ENCODE data around the gene SCN1B.

The SCN1B gene

DNA sequence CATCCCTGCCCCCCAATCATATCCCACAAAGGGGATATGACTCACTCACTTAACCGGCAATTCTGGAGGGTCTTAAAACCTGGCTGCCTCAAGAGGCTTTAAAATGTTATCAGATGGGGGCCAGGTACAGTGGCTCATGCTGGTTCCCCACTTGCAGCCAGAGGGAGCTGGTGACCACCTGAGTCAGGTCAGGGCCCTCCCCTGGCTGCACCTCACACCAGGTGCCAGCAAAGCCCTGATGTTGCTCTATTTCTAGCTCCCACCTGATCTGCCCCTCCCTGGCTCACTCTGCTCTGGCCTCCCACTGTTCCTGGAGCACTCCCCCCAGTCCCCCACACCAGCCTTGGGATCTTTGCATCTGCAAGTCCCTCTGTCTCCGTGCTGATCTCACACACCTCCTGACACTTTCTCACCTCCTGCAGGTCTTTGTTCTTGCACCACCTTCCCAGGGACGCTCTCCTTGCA, 25.5 kb downstream of the SCN1B start:
- no peak overlapping the region for H3K4me2 ChIP-seq
- no peak overlapping the region for H3K4me3 ChIP-seq (IDR thresholded peaks at IDR 0.05; ENCODE audit: insufficient read depth, low read depth, low read length)

GRCh38 chr19:35056513-35057063, 26.3 kb downstream of the SCN1B start:
- no peak overlapping the region for H3K4me3 ChIP-seq (IDR thresholded peaks at IDR 0.05; ENCODE audit: insufficient read depth, low read depth, low read length)
- no peaks in the 10 kb centered on the region for H3K79me2 ChIP-seq (ENCODE audit: insufficient read depth, low read depth)
- no peak overlapping the region for H3K9ac ChIP-seq
- no peak overlapping the region for H3K27ac ChIP-seq
- no peaks in the 10 kb centered on the region for H3K4me1 ChIP-seq (ENCODE audit: low read depth, poor library complexity, severe bottlenecking)
- H4K20me1 ChIP-seq (ENCODE audit: insufficient read depth) = no peaks in the 10 kb centered on the region
- H3K27me3 ChIP-seq (ENCODE audit: insufficient read depth, low read depth) = peaks cover 22% of the 10 kb centered on the region; the same call in 1 of the 2 replicates
- H3K4me2 ChIP-seq = no peak overlapping the region
- no peaks in the 10 kb centered on the region for H3K36me3 ChIP-seq (ENCODE audit: insufficient read depth)
- no peak overlapping the region for H2AFZ ChIP-seq (ENCODE audit: low read depth)
- TF ChIP-seq CTCF (conservative IDR thresholded peaks at IDR 0.05; ENCODE audit: low read depth, low read length) = no peak

More for the DNA sequence above, 25.5 kb downstream of the SCN1B start:
- H3K36me3 ChIP-seq (ENCODE audit: insufficient read depth) = no peaks in the 10 kb centered on the region
- H3K79me2 ChIP-seq (ENCODE audit: insufficient read depth, low read depth) = no peaks in the 10 kb centered on the region
- H3K27ac ChIP-seq = no peak overlapping the region
- no peak overlapping the region for H2AFZ ChIP-seq (ENCODE audit: low read depth)
- H4K20me1 ChIP-seq (ENCODE audit: insufficient read depth) = no peaks in the 10 kb centered on the region
- peaks cover 22% of the 10 kb centered on the region; the same call in 1 of the 2 replicates for H3K27me3 ChIP-seq (ENCODE audit: insufficient read depth, low read depth)
- no peak for TF ChIP-seq CTCF (conservative IDR thresholded peaks at IDR 0.05; ENCODE audit: low read depth, low read length)
- no peaks in the 10 kb centered on the region for H3K4me1 ChIP-seq (ENCODE audit: low read depth, poor library complexity, severe bottlenecking)
- H3K9ac ChIP-seq = no peak overlapping the region

DNA sequence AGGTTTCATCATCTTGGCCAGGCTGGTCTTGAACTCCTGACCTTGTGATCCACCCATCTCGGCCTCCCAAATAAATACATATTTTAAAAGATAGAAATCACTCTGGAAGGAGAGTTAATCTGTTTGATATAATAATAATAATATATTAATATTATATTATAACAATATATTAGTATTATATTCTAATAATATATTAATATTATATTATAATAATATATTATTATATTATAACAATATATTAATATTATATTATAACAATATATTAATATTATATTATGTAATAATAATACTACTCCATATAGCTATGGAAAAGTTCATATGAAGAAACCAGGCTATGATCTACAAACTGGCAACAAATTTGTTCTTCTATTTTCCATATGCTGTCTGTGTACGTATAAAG, 28.1 kb downstream of the SCN1B start:
- Histone ChIP-seq H3K4me3 (IDR thresholded peaks at IDR 0.05; ENCODE audit: insufficient read depth, low read depth, low read length) (no peak overlapping the region), H3K27me3 (ENCODE audit: insufficient read depth, low read depth) (peaks cover 26% of the 10 kb centered on the region; the same call in 1 of the 2 replicates), H3K27ac (no peak overlapping the region), H3K4me1 (ENCODE audit: low read depth, poor library complexity, severe bottlenecking) (no peaks in the 10 kb centered on the region), H3K4me2 (no peak overlapping the region), H3K9ac (no peak overlapping the region), H3K36me3 (ENCODE audit: insufficient read depth) (no peaks in the 10 kb centered on the region), H3K79me2 (ENCODE audit: insufficient read depth, low read depth) (no peaks in the 10 kb centered on the region), H2AFZ (ENCODE audit: low read depth) (no peak overlapping the region), H4K20me1 (ENCODE audit: insufficient read depth) (no peaks in the 10 kb centered on the region)
- no peak for TF ChIP-seq CTCF (conservative IDR thresholded peaks at IDR 0.05; ENCODE audit: low read depth, low read length)

GRCh38 chr19:35059006-35059798, 28.9 kb downstream of the SCN1B start:
- no peak overlapping the region for H2AFZ ChIP-seq (ENCODE audit: low read depth)
- no peaks in the 10 kb centered on the region for H3K36me3 ChIP-seq (ENCODE audit: insufficient read depth)
- no peak overlapping the region for H3K4me2 ChIP-seq
- H3K4me3 ChIP-seq (IDR thresholded peaks at IDR 0.05; ENCODE audit: insufficient read depth, low read depth, low read length) = no peak overlapping the region
- H3K27me3 ChIP-seq (ENCODE audit: insufficient read depth, low read depth) = peaks cover 24% of the 10 kb centered on the region; the same call in 1 of the 2 replicates
- H3K9ac ChIP-seq = no peak overlapping the region
- H4K20me1 ChIP-seq (ENCODE audit: insufficient read depth) = no peaks in the 10 kb centered on the region
- H3K79me2 ChIP-seq (ENCODE audit: insufficient read depth, low read depth) = no peaks in the 10 kb centered on the region
- TF ChIP-seq CTCF (conservative IDR thresholded peaks at IDR 0.05; ENCODE audit: low read depth, low read length) = no peak
- no peaks in the 10 kb centered on the region for H3K4me1 ChIP-seq (ENCODE audit: low read depth, poor library complexity, severe bottlenecking)
- H3K27ac ChIP-seq = no peak overlapping the region

Data from KMS-11 (cell line).